CD4-positive, alpha-beta T cell (primary cell): Measurements from ENCODE around the gene INSIG2. TPM values are rescaled to one million over a fixed set of nuclear protein-coding genes. Genes with fewer than 3 reads are reported as not detected.

Experiments
- ATAC-seq: fragments of 200-7000 bp; cut with Tn5 transposase; one replicate; pipeline ENCODE4 v1.10.0; 2022; ENCODE audit warnings: mild to moderate bottlenecking; ENCODE audit not compliant: poor library complexity
- CTCF ChIA-PET: fragments of 350-600 bp; sonication (Branson Sonifier 250); formaldehyde crosslinking; loops from one replicate; lab custom pipeline; 2021; ENCODE audit warnings: antibody characterized with exemption, inconsistent platforms; lab: Charles Lee
- POLR2A ChIA-PET: fragments of 350-600 bp; sonication (Branson Sonifier 250); formaldehyde crosslinking; loops from one replicate; lab custom pipeline; 2021; ENCODE audit warnings: antibody characterized with exemption, inconsistent platforms; lab: Charles Lee
- DNase-seq, 14 experiments: peaks; one replicate each; pipeline ENCODE4 v3.0.0-alpha.2; 2013 to 2020; ENCODE audit warnings: mixed read lengths in 2 of 14
- H3K27ac ChIP-seq, 2 donors: one replicate each; pipeline versions ENCODE4 v1.5.1 to v1.7.0; 2013; ENCODE audit warnings: low read length in 2 of 2, low read depth in 1 of 2, mild to moderate bottlenecking in 1 of 2
- H3K27me3 ChIP-seq, 2 experiments: 1 replicate in 1 of 2; 2 replicates in 1 of 2; pipeline versions ENCODE4 v1.6.1 to v1.7.0; 2013; ENCODE audit warnings: low read length in 2 of 2, control low read depth in 1 of 2, mild to moderate bottlenecking in 1 of 2, moderate library complexity in 1 of 2; ENCODE audit not compliant: insufficient read depth in 2 of 2, control insufficient read depth in 1 of 2
- H3K36me3 ChIP-seq: one replicate; pipeline ENCODE4 v1.6.1; 2013; ENCODE audit warnings: low read length, control low read depth; ENCODE audit not compliant: insufficient read depth
- H3K4me1 ChIP-seq: one replicate; pipeline ENCODE4 v1.6.1; 2013; ENCODE audit warnings: low read length, control low read depth; ENCODE audit not compliant: insufficient read depth
- H3K4me3 ChIP-seq: one replicate; pipeline ENCODE4 v1.5.1; 2013; ENCODE audit warnings: mild to moderate bottlenecking, low read length, moderate library complexity
- H3K9me3 ChIP-seq, 2 experiments: 1 replicate in 1 of 2; 2 replicates in 1 of 2; pipeline versions ENCODE4 v1.6.1 to v1.7.0; 2013; ENCODE audit warnings: low read length in 2 of 2, mild to moderate bottlenecking in 2 of 2, control low read depth in 1 of 2, moderate library complexity in 1 of 2; ENCODE audit not compliant: control insufficient read depth in 1 of 2, insufficient read depth in 1 of 2
- H3K27ac Mint-ChIP-seq: one replicate; pipeline ENCODE4 v1.8.0; 2020; ENCODE audit warnings: mixed read lengths
- H3K27me3 Mint-ChIP-seq: one replicate; pipeline ENCODE4 v1.8.0; 2021; ENCODE audit warnings: mixed read lengths
- H3K36me3 Mint-ChIP-seq: one replicate; pipeline ENCODE4 v1.8.0; 2021; ENCODE audit warnings: low read depth, mixed read lengths
- H3K4me1 Mint-ChIP-seq: one replicate; pipeline ENCODE4 v1.8.0; 2021; ENCODE audit warnings: low read depth, mixed read lengths
- H3K4me3 Mint-ChIP-seq: one replicate; pipeline ENCODE4 v1.8.0; 2020; ENCODE audit warnings: mild to moderate bottlenecking, mixed read lengths
- H3K9me3 Mint-ChIP-seq: one replicate; pipeline ENCODE4 v1.8.0; 2020; ENCODE audit warnings: mixed read lengths
- intact Hi-C, 2 experiments: fragments of 100-400 bp; cut with DNase I in 1 of 2; cut with micrococcal nuclease in 1 of 2; formaldehyde crosslinking; loops; one replicate each; pipeline versions ENCODE4 v1.15.1 to v1.9.0; 2023 to 2025; cut with DNase I, micrococcal nuclease
- total RNA-seq, 174 experiments: library from RNA in 2 of 174; stranded (reverse) in 2 of 174; gene quantifications; one replicate each; pipeline ENCODE4 v1.2.3 and lab custom pipeline; 2021 to 2026
- TF ChIP-seq, protein P1 (sequence below): fragments of 200-600 bp; IDR thresholded peaks from one replicate; pipeline ENCODE4 v1.8.0; 2022; ENCODE audit warnings: antibody characterized with exemption, mild to moderate bottlenecking

Gene INSIG2
- total RNA-seq, 2 experiments from 2014 or later = 7.3 to 7.7 TPM

DNA sequence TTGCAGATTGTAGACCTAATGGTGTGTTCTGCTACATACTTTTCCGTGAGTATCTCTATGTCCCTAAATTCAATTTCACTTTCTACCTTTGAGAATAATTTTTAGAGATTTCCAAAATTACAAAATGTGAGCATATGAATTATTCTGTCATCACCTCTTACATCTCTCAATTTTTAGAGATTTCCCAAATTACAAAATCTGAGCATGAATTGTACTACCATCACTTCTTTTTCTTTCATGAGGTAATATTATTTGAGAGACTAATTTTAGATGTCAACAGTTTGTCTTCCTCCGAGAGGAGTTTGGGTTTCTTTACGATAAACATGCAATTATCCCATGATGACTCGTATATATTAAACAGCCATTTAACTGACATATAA, 32.1 kb downstream of the INSIG2 start:
- ATAC-seq (no peak), DNase-seq (no peak)
- TF ChIP-seq, protein P1, sequence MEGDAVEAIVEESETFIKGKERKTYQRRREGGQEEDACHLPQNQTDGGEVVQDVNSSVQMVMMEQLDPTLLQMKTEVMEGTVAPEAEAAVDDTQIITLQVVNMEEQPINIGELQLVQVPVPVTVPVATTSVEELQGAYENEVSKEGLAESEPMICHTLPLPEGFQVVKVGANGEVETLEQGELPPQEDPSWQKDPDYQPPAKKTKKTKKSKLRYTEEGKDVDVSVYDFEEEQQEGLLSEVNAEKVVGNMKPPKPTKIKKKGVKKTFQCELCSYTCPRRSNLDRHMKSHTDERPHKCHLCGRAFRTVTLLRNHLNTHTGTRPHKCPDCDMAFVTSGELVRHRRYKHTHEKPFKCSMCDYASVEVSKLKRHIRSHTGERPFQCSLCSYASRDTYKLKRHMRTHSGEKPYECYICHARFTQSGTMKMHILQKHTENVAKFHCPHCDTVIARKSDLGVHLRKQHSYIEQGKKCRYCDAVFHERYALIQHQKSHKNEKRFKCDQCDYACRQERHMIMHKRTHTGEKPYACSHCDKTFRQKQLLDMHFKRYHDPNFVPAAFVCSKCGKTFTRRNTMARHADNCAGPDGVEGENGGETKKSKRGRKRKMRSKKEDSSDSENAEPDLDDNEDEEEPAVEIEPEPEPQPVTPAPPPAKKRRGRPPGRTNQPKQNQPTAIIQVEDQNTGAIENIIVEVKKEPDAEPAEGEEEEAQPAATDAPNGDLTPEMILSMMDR = no peak
- no peaks in the 10 kb centered on the region for H3K36me3 Mint-ChIP-seq
- no peaks in the 10 kb centered on the region for H3K4me1 ChIP-seq
- H3K27ac Mint-ChIP-seq = no peak overlapping the region
- no peaks in the 10 kb centered on the region for H3K36me3 ChIP-seq
- H3K4me3 Mint-ChIP-seq = no peak overlapping the region
- ChIA-PET POLR2A (no interaction called here), CTCF (interaction anchor here (1.1 kb wide), 1 partner anchor 9 kb away, joined by 3 read pairs; no protein-coding TSS in a partner anchor)
- H3K9me3 ChIP-seq = no peaks in the 10 kb centered on the region
- peaks cover 8% of the 10 kb centered on the region for H3K27me3 Mint-ChIP-seq
- H3K4me3 ChIP-seq = no peak overlapping the region
- intact Hi-C loops = no loop called here
- no peaks in the 10 kb centered on the region for H3K4me1 Mint-ChIP-seq
- no peak overlapping the region for H3K27ac ChIP-seq
- no peaks in the 10 kb centered on the region for H3K9me3 Mint-ChIP-seq
- H3K27me3 ChIP-seq = no peaks in the 10 kb centered on the region

DNA sequence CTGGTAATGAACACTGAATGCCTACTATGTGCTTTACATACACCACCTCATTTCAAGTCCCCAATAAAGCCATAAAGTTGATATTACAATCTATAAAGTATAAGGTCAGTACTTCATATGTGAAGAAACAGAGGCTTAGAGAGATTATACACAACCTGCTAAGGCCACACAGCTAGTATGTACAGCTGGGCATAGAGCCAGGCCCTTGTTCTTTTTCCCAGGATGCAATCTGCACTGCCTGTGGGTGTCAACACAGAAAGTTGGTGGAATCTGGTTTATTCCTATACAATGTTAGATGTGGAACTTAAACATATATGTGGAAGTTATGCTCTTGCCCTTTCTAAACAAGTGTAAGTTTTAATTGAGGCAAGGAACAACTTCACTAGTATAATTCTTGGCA, 32.8 kb downstream of the INSIG2 start:
- Histone ChIP-seq H3K36me3 (no peaks in the 10 kb centered on the region), H3K4me3 (no peak overlapping the region), H3K27me3 (no peaks in the 10 kb centered on the region), H3K4me1 (no peaks in the 10 kb centered on the region), H3K27ac (no peak overlapping the region), H3K9me3 (no peaks in the 10 kb centered on the region)
- Mint-ChIP-seq H3K9me3 (no peaks in the 10 kb centered on the region), H3K4me1 (no peaks in the 10 kb centered on the region), H3K4me3 (no peak overlapping the region), H3K27me3 (peaks cover 15% of the 10 kb centered on the region), H3K36me3 (no peaks in the 10 kb centered on the region), H3K27ac (no peak overlapping the region)
- DNase-seq = no peak
- intact Hi-C loops = no loop called here
- TF ChIP-seq, protein P1 = no peak
- no peak for ATAC-seq
- POLR2A ChIA-PET = no interaction called here
- CTCF ChIA-PET = no interaction called here

DNA sequence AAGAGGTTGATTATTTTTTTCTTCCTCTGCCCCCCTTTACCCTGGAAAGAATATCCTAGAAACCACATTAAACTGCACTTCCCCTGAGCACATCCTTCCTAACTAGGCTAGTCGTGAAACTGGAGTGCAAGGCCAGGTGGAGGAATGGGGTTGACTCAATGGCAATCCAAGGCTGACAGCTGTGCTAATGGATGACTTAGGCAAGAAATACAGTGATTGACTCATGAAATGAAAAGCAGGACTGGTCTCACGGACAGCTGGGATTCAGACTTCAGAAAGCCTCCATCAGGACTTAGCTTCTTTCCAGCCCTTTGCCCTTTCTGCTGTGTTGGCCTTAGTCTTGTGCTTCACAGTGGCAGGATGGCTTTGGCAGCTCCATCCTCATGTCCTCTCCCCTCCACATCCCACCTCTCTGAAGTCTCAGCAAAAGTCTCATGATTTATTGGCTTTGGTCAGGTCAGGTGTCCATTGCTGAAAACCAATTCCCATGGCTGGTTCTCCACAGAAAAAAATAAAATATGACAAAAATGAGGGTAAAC, 33.8 kb downstream of the INSIG2 start:
- Mint-ChIP-seq H3K9me3 (no peaks in the 10 kb centered on the region), H3K27me3 (peaks cover 25% of the 10 kb centered on the region), H3K4me3 (no peak overlapping the region), H3K4me1 (no peaks in the 10 kb centered on the region), H3K36me3 (no peaks in the 10 kb centered on the region), H3K27ac (no peak overlapping the region)
- ATAC-seq = no peak
- Histone ChIP-seq H3K4me3 (no peak overlapping the region), H3K36me3 (no peaks in the 10 kb centered on the region), H3K27ac (no peak overlapping the region), H3K9me3 (no peaks in the 10 kb centered on the region), H3K27me3 (no peaks in the 10 kb centered on the region), H3K4me1 (no peaks in the 10 kb centered on the region)
- intact Hi-C loops = no loop called here
- POLR2A ChIA-PET = no interaction called here
- CTCF ChIA-PET = no interaction called here
- DNase-seq = no peak
- TF ChIP-seq, protein P1 = no peak
